ENCODE measurements around the gene ASCC1. TPM values are rescaled to one million over a fixed set of nuclear protein-coding genes. Genes with fewer than 3 reads are reported as not detected.

Gene ASCC1
- total and polyA plus RNA-seq, 2 of the 4 experiments (the other 2 are of a cell fraction), result 15.9 to 21.0 TPM

- H3K23ac ChIP-seq (ENCODE audit: low read depth, low read length), result no peak overlapping the region
- H2BK120ac ChIP-seq (ENCODE audit: low read depth, low read length), result no peak overlapping the region
- no peaks in the 10 kb centered on the region for H4K20me1 ChIP-seq (ENCODE audit: insufficient read depth, low read length)
- peaks cover 2% of the 10 kb centered on the region; the same call in 1 of the 2 replicates for H3K36me3 ChIP-seq (ENCODE audit: control insufficient read depth, insufficient read depth, low read length)
- H2BK20ac ChIP-seq (ENCODE audit: low read depth, low read length), result no peak overlapping the region
- H3K4me3 ChIP-seq (ENCODE audit: insufficient read depth, low read depth, low read length), result no peak overlapping the region
- H3K56ac ChIP-seq (ENCODE audit: extremely low read depth, insufficient read depth, low read length), result no peak overlapping the region
- H2BK15ac ChIP-seq (ENCODE audit: low read depth, low read length), result no peak overlapping the region
- dilution Hi-C loops (cut with HindIII; ENCODE audit: low sequenced_read_pairs, unreplicated experiment), result no loop called here
- no peak overlapping the region for H4K8ac ChIP-seq (ENCODE audit: low read depth in 2 of 2, low read length in 2 of 2)
- ChIA-PET CTCF (interaction anchor here (0.6 to 1.6 kb wide), 14 partner anchors 11 to 202 kb away, joined by 3 to 7 read pairs (median 4); partner anchors contain the start of genes ANAPC16 and ASCC1), POLR2A (ENCODE audit: unreplicated experiment) (no interaction called here)
- no peak overlapping the region for H2BK5ac ChIP-seq (ENCODE audit: low read depth, low read length, poor library complexity, severe bottlenecking)
- intact Hi-C loops (cut with micrococcal nuclease), result loop anchor here (1.0 kb wide), 1 partner anchor 202 kb away; no protein-coding TSS in a partner anchor
- no peak overlapping the region for H2AFZ ChIP-seq (replicated peaks; ENCODE audit: low read length, poor library complexity)
- H2AK5ac ChIP-seq (ENCODE audit: low read depth, low read length), result no peak overlapping the region
- H3K9me1 ChIP-seq (ENCODE audit: insufficient read depth, low read length), result no peaks in the 10 kb centered on the region
- no peak overlapping the region for H3K18ac ChIP-seq (ENCODE audit: low read depth, low read length)
- H3K4me2 ChIP-seq (ENCODE audit: low read depth, low read length), result no peak overlapping the region
- H4K5ac ChIP-seq (ENCODE audit: low read depth, low read length), result no peak overlapping the region
- no peak overlapping the region for H2AK9ac ChIP-seq (replicated peaks; ENCODE audit: low read depth, low read length, poor library complexity)
- no peaks in the 10 kb centered on the region for H3K79me1 ChIP-seq (ENCODE audit: low read depth in 1 of 2, low read length in 2 of 2)
- in situ Hi-C loops (cut with MboI; ENCODE audit: low sequenced_read_pairs), result loop anchor here (10.0 kb wide), 1 partner anchor 208 kb away; no protein-coding TSS in a partner anchor
- no peak overlapping the region for H3K27ac ChIP-seq (ENCODE audit: insufficient read depth, low read length)
- no TSS peak for BruUV-seq (replicated peaks)
- H3K9me3 ChIP-seq (ENCODE audit: control insufficient read depth, insufficient read depth, low read length), result no peaks in the 10 kb centered on the region
- no peaks in the 10 kb centered on the region for H3K27me3 ChIP-seq (ENCODE audit: control insufficient read depth, insufficient read depth, low read length)
- H3K4ac ChIP-seq (ENCODE audit: low read depth, low read length), result no peak overlapping the region
- TF ChIP-seq CTCF (conservative IDR thresholded peaks at IDR 0.05; ENCODE audit: low read depth, low read length), result peak; percentile 67
- peak; percentile 62 for TF ChIP-seq RAD21 (IDR thresholded peaks at IDR 0.05; ENCODE audit: low read length)
- no peak for TF ChIP-seq CEBPB (IDR thresholded peaks at IDR 0.05; ENCODE audit: low read depth, low read length)
- no peak for TF ChIP-seq RFX5 (IDR thresholded peaks at IDR 0.05; ENCODE audit: low read depth, low read length)
- no peak for TF ChIP-seq ELK1 (IDR thresholded peaks at IDR 0.05; ENCODE audit: borderline replicate concordance, low read depth, low read length)
- TF ChIP-seq MAFK (IDR thresholded peaks at IDR 0.05; ENCODE audit: low read depth, low read length), result no peak
- peak; percentile 68 for TF ChIP-seq SMC3 (IDR thresholded peaks at IDR 0.05; ENCODE audit: low read depth, low read length)
- TF ChIP-seq RCOR1 (IDR thresholded peaks at IDR 0.05; ENCODE audit: insufficient replicate concordance, low read length), result no peak
- TF ChIP-seq MAZ (IDR thresholded peaks at IDR 0.05; ENCODE audit: borderline replicate concordance, low read depth, low read length), result no peak
- no peak overlapping the region for H4K91ac ChIP-seq (ENCODE audit: insufficient read depth, low read depth, low read length)
- H3K4me1 ChIP-seq (ENCODE audit: control insufficient read depth, insufficient read depth, low read length), result peaks cover 1% of the 10 kb centered on the region; the same call in 1 of the 2 replicates
- 71% methylated on average over 1 of the region's 3 CpGs; no CpG with 5 or more reads in 1 of the 2 experiments for WGBS, 2 experiments (ENCODE audit: extremely low coverage in 2 of 2, insufficient read length in 1 of 2)
- DNase-seq (peak; percentile 75), ATAC-seq (ENCODE audit: low read depth) (peak; percentile 56; the same call in 1 of the 2 replicates)
- H3K14ac ChIP-seq (replicated peaks; ENCODE audit: low read depth, low read length), result no peak overlapping the region; the same call in 1 of the 2 replicates
- H3K9ac ChIP-seq (ENCODE audit: low read depth, low read length), result no peak overlapping the region
Observed at GRCh38 chr10:72126184-72126871, 89.7 kb downstream of the ASCC1 start.

All from IMR-90 (cell line).